Trophoblast cell (in vitro differentiated cells and primary cell): ENCODE measurements around the gene CPLX1.

Source experiments
- DNase-seq, 2 donors: peaks; one replicate each; pipeline ENCODE4 v3.0.0-alpha.2; 2016
- H2AFZ ChIP-seq: 2 replicates; pipeline ENCODE4 v1.6.1; 2013; ENCODE audit warnings: low read length, moderate library complexity, mild to moderate bottlenecking; ENCODE audit not compliant: insufficient read depth, poor library complexity
- H2AK5ac ChIP-seq: 2 replicates; pipeline ENCODE4 v1.6.1; 2013; ENCODE audit warnings: mild to moderate bottlenecking, low read length
- H2BK120ac ChIP-seq: 2 replicates; pipeline ENCODE4 v1.6.1; 2013; ENCODE audit warnings: low read length, mild to moderate bottlenecking, moderate library complexity; ENCODE audit not compliant: insufficient read depth, poor library complexity
- H2BK12ac ChIP-seq: 2 replicates; pipeline ENCODE4 v1.6.1; 2013; ENCODE audit warnings: mild to moderate bottlenecking, low read length, moderate library complexity
- H2BK5ac ChIP-seq: 2 replicates; pipeline ENCODE4 v1.6.1; 2013; ENCODE audit warnings: low read length, low read depth, moderate library complexity, mild to moderate bottlenecking; ENCODE audit not compliant: poor library complexity
- H3K14ac ChIP-seq: 2 replicates; pipeline ENCODE4 v1.6.1; 2013; ENCODE audit warnings: mild to moderate bottlenecking, low read length
- H3K18ac ChIP-seq: 2 replicates; pipeline ENCODE4 v1.6.1; 2013; ENCODE audit warnings: mild to moderate bottlenecking, low read length
- H3K23ac ChIP-seq: 2 replicates; pipeline ENCODE4 v1.6.1; 2013; ENCODE audit warnings: low read length
- H3K27ac ChIP-seq: 2 replicates; pipeline ENCODE4 v1.5.1; 2013; ENCODE audit warnings: low read depth, mild to moderate bottlenecking, inconsistent platforms, low read length, moderate library complexity
- H3K27me3 ChIP-seq: 2 replicates; pipeline ENCODE4 v1.6.1; 2013; ENCODE audit warnings: inconsistent platforms, mild to moderate bottlenecking, low read length, moderate library complexity; ENCODE audit not compliant: insufficient read depth
- H3K36me3 ChIP-seq, 2 experiments: 1 replicate in 1 of 2; 2 replicates in 1 of 2; pipeline ENCODE4 v1.6.1; 2013; ENCODE audit warnings: low read length in 2 of 2, mild to moderate bottlenecking in 2 of 2, moderate library complexity in 1 of 2; ENCODE audit not compliant: insufficient read depth in 2 of 2, control insufficient read depth in 1 of 2
- H3K4ac ChIP-seq: 2 replicates; pipeline ENCODE4 v1.6.1; 2013; ENCODE audit warnings: low read depth, mild to moderate bottlenecking, low read length, moderate library complexity
- H3K4me1 ChIP-seq, 2 experiments: 1 replicate in 1 of 2; 2 replicates in 1 of 2; pipeline ENCODE4 v1.6.1; 2013; ENCODE audit warnings: low read length in 2 of 2, mild to moderate bottlenecking in 2 of 2, moderate library complexity in 1 of 2; ENCODE audit not compliant: insufficient read depth in 2 of 2, control insufficient read depth in 1 of 2
- H3K4me2 ChIP-seq: 2 replicates; pipeline ENCODE4 v1.6.1; 2013; ENCODE audit warnings: inconsistent platforms, mild to moderate bottlenecking, low read length, moderate library complexity
- H3K4me3 ChIP-seq: 2 replicates; pipeline ENCODE4 v1.5.1; 2013; ENCODE audit warnings: mild to moderate bottlenecking, low read depth, low read length, inconsistent platforms
- H3K79me1 ChIP-seq: one replicate; pipeline ENCODE4 v1.6.1; 2013; ENCODE audit warnings: low read length
- H3K79me2 ChIP-seq: 2 replicates; pipeline ENCODE4 v1.6.1; 2013; ENCODE audit warnings: low read length, mild to moderate bottlenecking; ENCODE audit not compliant: control insufficient read depth, insufficient read depth, poor library complexity
- H3K9ac ChIP-seq: 2 replicates; pipeline ENCODE4 v1.6.1; 2013; ENCODE audit warnings: mild to moderate bottlenecking, low read length
- H3K9me3 ChIP-seq: 2 replicates; pipeline ENCODE4 v1.6.1; 2013; ENCODE audit warnings: low read depth, mild to moderate bottlenecking, control low read depth, inconsistent platforms, low read length; ENCODE audit not compliant: insufficient read depth
- H4K12ac ChIP-seq: 2 replicates; pipeline ENCODE4 v1.6.1; 2013; ENCODE audit warnings: low read depth, mild to moderate bottlenecking, low read length, moderate library complexity
- H4K8ac ChIP-seq: 2 replicates; pipeline ENCODE4 v1.6.1; 2013; ENCODE audit warnings: low read depth, mild to moderate bottlenecking, low read length, moderate library complexity
- H4K91ac ChIP-seq: one replicate; pipeline ENCODE4 v1.6.1; 2013; ENCODE audit warnings: low read depth, mild to moderate bottlenecking, low read length, moderate library complexity
- WGBS: extraction: QIAGEN DNeasy Blood & Tissue Kit; methylation state at CpG from one replicate; pipeline ENCODE4 v1.1.7; 2013; ENCODE audit warnings: missing lambda C conversion rate; ENCODE audit not compliant: insufficient read length, insufficient coverage; ENCODE audit errors: extremely low coverage; 5-methylcytosine and 5-hydroxymethylcytosine counted together

Gene CPLX1

GRCh38 chr4:804804-805203, 21.1 kb downstream of the CPLX1 start:
- Histone ChIP-seq H2AFZ (no peak overlapping the region), H2BK5ac (no peak overlapping the region), H4K91ac (no peak overlapping the region), H3K4ac (no peak overlapping the region), H3K14ac (no peak overlapping the region), H3K4me2 (no peak overlapping the region), H3K9me3 (peaks cover 6% of the 10 kb centered on the region), H2AK5ac (no peak overlapping the region), H2BK120ac (no peak overlapping the region), H4K8ac (no peak overlapping the region), H3K9ac (no peak overlapping the region), H3K79me1 (no peaks in the 10 kb centered on the region), H3K18ac (no peak overlapping the region), H3K4me1 (no peaks in the 10 kb centered on the region), H3K79me2 (no peaks in the 10 kb centered on the region), H3K4me3 (no peak overlapping the region), H3K23ac (no peak overlapping the region), H3K36me3 (no peaks in the 10 kb centered on the region), H2BK12ac (no peak overlapping the region), H3K27ac (no peak overlapping the region), H3K27me3 (no peaks in the 10 kb centered on the region), H4K12ac (no peak overlapping the region)
- WGBS: no CpG with 5 or more reads among the region's 44 CpGs
- no peak for DNase-seq

GRCh38 chr4:803884-804283, 22.0 kb downstream of the CPLX1 start:
- peaks cover 2% of the 10 kb centered on the region for H3K79me1 ChIP-seq
- H4K91ac ChIP-seq: no peak overlapping the region
- no peak overlapping the region for H3K4me2 ChIP-seq
- H2BK120ac ChIP-seq: no peak overlapping the region
- H2BK12ac ChIP-seq: no peak overlapping the region
- H2BK5ac ChIP-seq: no peak overlapping the region
- H3K18ac ChIP-seq: no peak overlapping the region
- H3K9me3 ChIP-seq: peaks cover 4% of the 10 kb centered on the region
- no peaks in the 10 kb centered on the region for H3K36me3 ChIP-seq
- H3K4me1 ChIP-seq: peaks cover 5% of the 10 kb centered on the region in 2 experiments
- H4K8ac ChIP-seq: no peak overlapping the region
- DNase-seq: no peak
- no peak overlapping the region for H3K4ac ChIP-seq
- no peak overlapping the region for H3K4me3 ChIP-seq
- H3K79me2 ChIP-seq: no peaks in the 10 kb centered on the region
- H2AK5ac ChIP-seq: no peak overlapping the region
- no CpG with 5 or more reads among the region's 13 CpGs for WGBS
- no peak overlapping the region for H2AFZ ChIP-seq
- no peaks in the 10 kb centered on the region for H3K27me3 ChIP-seq
- H3K14ac ChIP-seq: no peak overlapping the region
- no peak overlapping the region for H3K23ac ChIP-seq
- no peak overlapping the region for H3K9ac ChIP-seq
- no peak overlapping the region for H4K12ac ChIP-seq
- H3K27ac ChIP-seq: no peak overlapping the region

GRCh38 chr4:801436-802124, 24.3 kb downstream of the CPLX1 start:
- no peak overlapping the region for H4K91ac ChIP-seq
- no peak overlapping the region for H2BK120ac ChIP-seq
- peaks cover 4% of the 10 kb centered on the region for H3K9me3 ChIP-seq
- no peaks in the 10 kb centered on the region for H3K79me2 ChIP-seq
- no peak for DNase-seq
- no peak overlapping the region for H2BK5ac ChIP-seq
- H3K79me1 ChIP-seq: peaks cover 2% of the 10 kb centered on the region
- no peaks in the 10 kb centered on the region for H3K36me3 ChIP-seq
- H4K12ac ChIP-seq: no peak overlapping the region
- no peaks in the 10 kb centered on the region for H3K27me3 ChIP-seq
- no peak overlapping the region for H3K23ac ChIP-seq
- H3K14ac ChIP-seq: no peak overlapping the region
- H2AFZ ChIP-seq: no peak overlapping the region
- no peak overlapping the region for H3K4me3 ChIP-seq
- H2AK5ac ChIP-seq: no peak overlapping the region
- WGBS: no CpG with 5 or more reads among the region's 13 CpGs
- H2BK12ac ChIP-seq: no peak overlapping the region
- peaks cover 5% of the 10 kb centered on the region in 2 experiments for H3K4me1 ChIP-seq
- no peak overlapping the region for H3K18ac ChIP-seq
- H3K9ac ChIP-seq: no peak overlapping the region
- no peak overlapping the region for H3K4me2 ChIP-seq
- H3K4ac ChIP-seq: no peak overlapping the region
- H4K8ac ChIP-seq: no peak overlapping the region
- no peak overlapping the region for H3K27ac ChIP-seq

GRCh38 chr4:797066-797465, 28.9 kb downstream of the CPLX1 start:
- no peaks in the 10 kb centered on the region for H3K36me3 ChIP-seq
- no peak overlapping the region for H3K4me3 ChIP-seq
- H3K79me1 ChIP-seq: peaks cover 2% of the 10 kb centered on the region
- no peak overlapping the region for H4K8ac ChIP-seq
- H2BK120ac ChIP-seq: no peak overlapping the region
- peaks cover 24% of the 10 kb centered on the region for H3K27me3 ChIP-seq
- no peak overlapping the region for H3K18ac ChIP-seq
- peaks cover 5 to 8% of the 10 kb centered on the region in 2 experiments for H3K4me1 ChIP-seq
- H3K27ac ChIP-seq: no peak overlapping the region
- H2BK12ac ChIP-seq: no peak overlapping the region
- no peak for DNase-seq
- no peak overlapping the region for H2AFZ ChIP-seq
- no peaks in the 10 kb centered on the region for H3K79me2 ChIP-seq
- no peak overlapping the region for H3K14ac ChIP-seq
- no peak overlapping the region for H2AK5ac ChIP-seq
- H3K9me3 ChIP-seq: peaks cover 5% of the 10 kb centered on the region
- H4K91ac ChIP-seq: no peak overlapping the region
- H3K23ac ChIP-seq: no peak overlapping the region
- H4K12ac ChIP-seq: no peak overlapping the region
- no CpG with 5 or more reads among the region's 4 CpGs for WGBS
- no peak overlapping the region for H2BK5ac ChIP-seq
- H3K4me2 ChIP-seq: no peak overlapping the region
- H3K4ac ChIP-seq: no peak overlapping the region
- H3K9ac ChIP-seq: no peak overlapping the region
